Stimulated activated CD4-positive, alpha-beta T cell treated with anti-CD3 and anti-CD28 coated beads, Interleukin-4, amount 100 ng/mL, for 1 hour (primary cell): ENCODE data around the gene LDLRAD3.

ENCODE experiments used
- DNase-seq: peaks from one replicate; pipeline ENCODE4 v3.0.0-alpha.2; 2020

The LDLRAD3 gene

DNA sequence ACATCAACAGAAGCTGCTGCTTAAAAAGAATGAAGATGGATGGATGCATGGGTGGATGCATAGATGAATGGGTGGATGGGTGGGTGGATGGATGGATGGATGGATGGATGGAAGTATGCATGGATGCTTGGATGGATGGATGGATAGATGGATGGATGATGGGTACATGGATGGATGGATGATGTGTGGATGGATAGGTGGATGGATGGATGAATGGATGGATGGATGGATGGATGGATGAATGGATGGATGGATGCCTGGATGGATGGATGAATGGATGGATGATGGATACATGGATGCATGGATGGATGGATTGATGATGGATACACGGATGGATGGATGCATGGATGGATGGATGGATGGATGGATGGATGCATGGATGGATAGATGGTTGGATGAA lies 110.8 kb downstream of the LDLRAD3 start:
- no peak for DNase-seq

DNA sequence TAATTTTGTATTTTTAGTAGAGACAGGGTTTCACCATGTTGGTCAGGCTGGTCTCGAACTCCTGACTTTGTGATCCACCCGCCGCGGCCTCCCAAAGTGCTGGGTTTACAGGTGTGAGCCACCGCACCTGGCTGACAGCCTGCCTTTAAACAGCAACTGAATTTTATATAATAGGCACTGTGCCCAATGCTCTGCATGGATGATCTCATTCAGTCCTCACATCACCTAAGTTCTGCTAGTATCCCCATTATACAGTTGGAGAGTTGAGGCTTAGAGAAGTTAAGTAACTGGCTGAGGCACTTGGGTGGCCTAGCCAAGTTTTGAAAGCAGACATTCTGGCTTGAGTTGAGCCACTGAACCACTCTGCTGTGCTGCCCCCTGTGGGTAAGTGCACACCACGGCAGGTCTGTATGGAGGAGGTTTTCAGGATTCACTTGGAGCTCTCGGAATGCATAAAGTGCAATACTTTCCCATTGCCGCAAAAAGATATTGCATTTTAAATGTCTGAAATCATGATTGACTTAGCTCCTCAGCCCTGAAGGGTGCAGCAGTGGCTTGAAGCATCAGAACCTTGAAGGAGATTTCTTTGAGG lies 112.4 kb downstream of the LDLRAD3 start:
- no peak for DNase-seq

DNA sequence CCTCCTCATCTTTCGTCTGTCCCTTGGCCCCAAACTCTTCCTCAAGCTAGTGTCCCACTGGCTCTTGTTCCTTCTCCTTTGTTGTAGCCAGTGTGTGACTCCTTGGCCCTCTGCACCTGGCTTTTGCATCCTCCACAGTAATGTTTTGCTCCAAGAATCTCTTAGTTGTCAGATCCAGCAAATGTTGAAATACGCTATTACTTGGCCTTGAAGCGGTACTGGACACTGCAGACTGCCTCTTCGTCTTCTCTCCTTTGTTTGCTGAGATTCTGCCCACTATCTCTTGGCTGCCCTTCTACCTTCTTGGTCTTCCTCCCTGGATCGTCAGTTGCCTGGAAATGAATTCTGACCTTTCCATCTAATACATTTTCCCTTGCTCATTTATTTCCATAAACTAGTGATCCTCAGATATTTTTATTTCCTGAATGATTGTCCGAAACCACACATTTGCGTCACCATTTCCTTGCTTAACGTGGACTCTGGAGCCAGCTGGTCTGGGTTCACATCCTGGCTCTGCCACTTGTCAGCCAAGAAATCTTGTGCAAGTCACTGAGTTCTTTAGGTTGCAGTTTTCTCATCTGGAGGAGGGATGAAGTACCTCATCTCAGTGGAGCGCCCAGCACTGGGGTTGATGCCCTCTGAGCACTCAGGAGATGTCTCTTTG lies 113.6 kb downstream of the LDLRAD3 start:
- no peak for DNase-seq

DNA sequence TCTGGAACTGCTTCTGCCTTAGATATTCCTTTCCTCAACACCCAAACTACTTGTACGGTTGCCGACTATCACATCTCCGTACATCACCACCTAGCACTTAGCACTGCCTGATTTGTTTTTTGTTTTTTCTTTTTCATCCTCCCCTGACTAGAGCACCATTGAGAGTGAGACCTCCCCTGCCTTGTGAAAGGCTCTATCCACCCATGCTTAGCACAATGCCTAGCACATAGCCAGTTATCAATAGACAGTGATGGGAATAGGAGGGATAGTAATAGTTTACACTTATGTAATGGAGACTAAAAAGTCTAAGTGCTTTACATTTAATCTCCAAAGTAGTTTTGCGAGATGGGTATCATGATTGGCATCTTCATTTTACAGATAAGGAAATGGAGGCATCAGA lies 115.8 kb downstream of the LDLRAD3 start:
- DNase-seq = no peak

DNA sequence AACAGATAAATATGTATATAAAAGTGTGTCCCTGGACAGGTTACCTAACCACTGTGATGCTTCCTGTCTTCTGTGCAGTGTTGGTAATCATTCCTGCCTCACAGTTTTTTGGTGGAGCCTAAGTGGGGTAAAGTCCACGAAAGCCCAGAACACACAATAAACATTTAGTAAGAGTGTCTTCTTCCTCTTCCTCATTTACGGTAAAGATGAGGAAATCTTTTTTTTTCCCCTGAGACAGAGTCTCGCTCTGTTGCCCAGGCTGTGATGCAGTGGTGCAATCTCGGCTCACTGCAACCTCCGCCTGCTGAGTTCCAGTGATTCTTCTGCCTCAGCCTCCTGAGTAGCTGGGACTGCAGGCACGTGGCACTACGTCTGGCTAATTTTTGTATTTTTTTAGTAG lies 117.1 kb downstream of the LDLRAD3 start:
- DNase-seq = no peak

DNA sequence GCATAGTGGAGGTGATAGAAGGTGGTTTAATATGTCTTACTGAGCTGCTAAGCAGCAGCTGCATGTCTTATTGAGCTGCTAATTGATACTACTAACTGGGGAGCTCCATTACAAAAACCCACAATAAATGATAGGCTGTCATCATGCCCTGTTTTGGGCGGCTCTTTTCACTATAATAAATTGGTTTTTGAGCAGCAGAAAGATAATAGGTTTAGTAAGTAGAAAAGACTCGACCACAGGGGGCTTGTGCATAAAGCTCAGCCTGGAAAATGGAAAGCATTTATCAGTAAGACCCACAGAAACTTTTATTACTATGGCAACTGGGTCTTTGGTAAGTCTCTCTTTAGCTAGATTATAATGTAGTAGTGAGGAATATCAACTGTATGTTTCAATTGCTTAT lies 117.6 kb downstream of the LDLRAD3 start:
- DNase-seq = no peak

DNA sequence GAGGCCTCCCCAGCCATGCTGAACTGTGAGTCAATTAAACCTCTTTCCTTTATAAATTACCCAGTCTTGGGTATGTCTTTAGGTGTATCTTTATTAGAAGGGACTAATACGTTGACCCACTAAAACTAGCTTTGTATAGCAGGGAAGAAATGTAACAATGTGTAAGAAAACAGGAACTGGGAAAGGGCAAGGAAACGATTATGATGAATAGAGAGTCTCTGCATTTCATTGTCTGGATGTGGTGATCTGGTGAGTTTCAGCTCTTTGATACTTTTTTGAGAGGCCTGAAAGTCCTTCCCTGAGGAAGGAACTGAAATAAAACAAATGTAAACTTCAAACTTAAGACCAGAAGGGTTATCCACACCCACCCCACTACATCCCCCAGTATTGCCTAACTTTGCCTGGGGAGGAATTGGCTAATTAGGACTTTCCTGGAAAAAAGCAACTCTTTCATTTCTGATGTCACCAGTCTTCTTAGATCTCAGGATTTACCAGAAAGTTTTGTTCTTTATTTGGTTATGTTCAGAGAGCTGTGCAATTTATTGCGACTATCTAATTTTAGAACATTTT lies 119.0 kb downstream of the LDLRAD3 start:
- DNase-seq = no peak

DNA sequence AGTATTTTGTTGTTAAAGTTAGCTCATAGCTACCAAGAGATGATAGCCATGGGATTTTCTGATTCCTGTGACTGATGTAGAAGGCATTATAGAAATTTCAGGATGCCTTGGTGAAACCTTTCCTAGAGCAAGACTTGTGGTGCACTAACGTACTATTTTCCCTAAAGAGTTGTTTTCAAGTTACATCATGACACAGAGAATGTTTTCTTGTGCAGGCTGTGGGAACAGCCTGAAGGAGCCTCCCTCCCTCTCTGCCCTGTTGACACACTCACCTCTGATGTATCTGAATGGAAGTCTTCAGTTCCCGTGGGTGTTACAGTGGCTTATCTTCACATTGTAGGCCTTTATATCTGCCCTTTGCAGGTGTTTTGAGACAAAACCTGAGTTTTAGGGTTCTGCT lies 121.6 kb downstream of the LDLRAD3 start:
- no peak for DNase-seq

DNA sequence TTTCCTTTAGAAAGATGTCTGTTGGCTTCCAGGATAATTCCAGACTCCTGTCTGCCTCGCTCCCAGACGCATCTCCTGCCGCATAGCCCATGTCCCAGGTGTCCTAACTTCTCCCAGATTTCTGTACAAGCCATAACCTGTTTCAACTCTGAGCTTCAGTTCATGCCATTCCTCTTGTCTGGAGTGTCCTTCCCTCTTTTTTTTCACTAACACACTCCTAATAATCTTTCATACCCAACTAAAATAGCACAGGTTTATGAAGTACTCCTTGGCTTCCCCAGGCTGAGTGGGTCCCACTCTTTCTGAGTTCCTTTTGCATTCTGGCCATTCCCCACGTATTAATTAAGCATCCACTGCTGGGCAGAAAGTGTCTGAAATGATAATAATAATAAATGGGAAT lies 123.0 kb downstream of the LDLRAD3 start:
- DNase-seq = no peak

DNA sequence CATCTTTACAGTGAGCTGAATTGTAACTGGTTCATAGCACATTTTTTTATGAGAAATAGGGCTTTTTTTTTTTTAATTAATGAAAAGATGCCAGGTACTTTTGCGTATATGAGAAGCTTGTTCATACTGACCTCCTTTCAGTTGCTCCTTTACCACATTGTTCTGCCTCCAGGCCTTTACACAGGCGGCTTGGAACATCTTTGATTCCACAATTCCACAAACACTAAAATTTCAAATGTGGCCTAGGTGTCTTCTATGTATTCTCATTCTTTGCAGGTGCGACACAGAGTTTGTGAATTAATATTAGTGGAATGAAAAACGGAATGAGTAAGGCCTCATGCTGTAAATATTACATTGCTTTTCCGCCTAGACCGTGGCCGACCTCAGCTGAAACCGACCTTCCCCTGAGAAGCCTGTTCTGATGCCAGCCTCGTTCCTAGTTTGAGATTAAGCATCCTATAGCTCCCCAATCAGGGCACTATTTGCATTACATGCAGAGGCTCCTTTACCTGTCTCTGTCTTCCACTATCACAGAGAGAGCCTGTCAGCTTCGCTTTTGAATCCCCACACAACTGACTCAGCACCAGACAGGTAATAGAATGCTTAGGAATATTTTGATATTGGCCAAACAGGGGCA lies 125.8 kb downstream of the LDLRAD3 start:
- no peak for DNase-seq

DNA sequence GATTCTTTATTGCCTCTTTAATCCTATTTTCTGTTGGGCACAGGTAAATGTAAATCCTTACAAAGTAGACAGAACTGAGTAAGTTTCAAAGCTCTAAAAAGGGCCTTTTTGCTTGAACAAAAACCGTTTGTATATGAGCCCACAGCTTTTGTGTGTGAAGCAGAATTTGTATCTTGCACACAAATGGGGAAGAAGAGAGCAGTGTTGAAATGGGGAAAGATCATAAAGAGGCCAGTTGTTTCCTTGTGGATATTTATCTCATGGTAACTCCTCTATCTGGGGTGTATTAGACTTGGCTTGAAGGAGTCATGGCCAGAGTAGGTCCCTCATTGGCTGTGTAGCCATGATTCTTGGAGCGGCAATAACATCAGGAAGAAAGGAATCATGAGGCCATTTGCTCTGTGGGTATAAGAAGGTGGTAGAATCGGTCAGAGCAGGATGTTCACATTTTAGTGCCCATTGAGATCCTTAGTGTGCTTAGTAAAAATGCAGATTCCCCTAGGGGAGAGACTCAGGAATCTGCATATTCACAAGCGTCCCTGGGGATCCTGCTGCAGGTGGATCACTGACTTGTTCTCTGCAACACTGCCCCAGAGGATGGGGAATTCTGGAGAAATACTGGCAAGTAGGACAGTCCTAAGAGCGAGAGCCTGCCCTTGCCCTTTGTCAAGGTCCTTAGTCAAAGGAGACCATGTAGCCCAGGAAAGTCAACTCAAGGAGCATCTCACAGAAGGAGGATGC lies 126.5 kb downstream of the LDLRAD3 start:
- no peak for DNase-seq

DNA sequence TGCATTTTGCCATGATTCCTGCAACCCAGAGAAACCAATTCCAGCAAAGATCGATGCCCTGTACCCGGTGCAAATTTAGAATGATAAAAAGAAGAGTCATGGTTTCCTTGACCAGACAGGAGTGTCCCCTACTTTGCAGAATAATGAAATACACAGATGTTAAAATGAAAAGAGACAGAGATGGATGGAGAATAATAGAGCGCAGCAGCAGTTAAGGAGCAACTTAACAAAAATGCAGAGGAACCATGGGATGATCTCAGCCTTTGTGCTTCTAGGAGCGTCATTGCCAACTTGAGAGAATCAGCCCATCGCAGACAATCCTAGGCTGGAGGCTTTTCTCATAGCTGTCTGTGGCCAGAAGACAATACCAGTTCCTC lies 127.1 kb downstream of the LDLRAD3 start:
- DNase-seq = no peak

DNA sequence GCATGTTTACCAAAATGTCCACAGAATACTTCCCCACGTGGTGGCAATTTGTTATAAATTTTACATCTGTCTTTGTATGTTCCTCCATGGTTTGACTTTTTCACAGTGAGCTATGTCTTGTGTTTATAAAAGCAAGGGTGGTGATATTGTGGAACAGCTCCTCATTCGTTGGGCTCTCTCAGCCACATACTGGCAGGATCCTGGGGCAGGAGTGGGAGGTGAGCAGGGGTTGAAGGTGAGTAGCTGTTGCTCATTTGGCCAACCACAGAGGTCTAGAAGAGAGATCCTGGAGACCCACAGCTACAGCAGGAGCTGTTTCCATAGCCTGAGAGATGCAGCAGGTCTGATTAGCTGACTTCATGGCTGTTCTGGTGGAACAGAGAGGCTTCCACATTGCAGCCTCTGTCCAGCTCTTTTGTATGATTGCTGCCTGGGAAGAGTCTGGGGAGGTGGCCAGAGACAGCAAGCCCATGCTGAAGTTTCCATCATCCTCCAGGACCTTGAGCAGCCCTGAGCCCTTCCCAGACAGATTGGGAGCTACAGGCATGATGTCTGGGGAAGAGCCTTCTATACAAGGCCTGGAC lies 128.1 kb downstream of the LDLRAD3 start:
- DNase-seq = no peak

DNA sequence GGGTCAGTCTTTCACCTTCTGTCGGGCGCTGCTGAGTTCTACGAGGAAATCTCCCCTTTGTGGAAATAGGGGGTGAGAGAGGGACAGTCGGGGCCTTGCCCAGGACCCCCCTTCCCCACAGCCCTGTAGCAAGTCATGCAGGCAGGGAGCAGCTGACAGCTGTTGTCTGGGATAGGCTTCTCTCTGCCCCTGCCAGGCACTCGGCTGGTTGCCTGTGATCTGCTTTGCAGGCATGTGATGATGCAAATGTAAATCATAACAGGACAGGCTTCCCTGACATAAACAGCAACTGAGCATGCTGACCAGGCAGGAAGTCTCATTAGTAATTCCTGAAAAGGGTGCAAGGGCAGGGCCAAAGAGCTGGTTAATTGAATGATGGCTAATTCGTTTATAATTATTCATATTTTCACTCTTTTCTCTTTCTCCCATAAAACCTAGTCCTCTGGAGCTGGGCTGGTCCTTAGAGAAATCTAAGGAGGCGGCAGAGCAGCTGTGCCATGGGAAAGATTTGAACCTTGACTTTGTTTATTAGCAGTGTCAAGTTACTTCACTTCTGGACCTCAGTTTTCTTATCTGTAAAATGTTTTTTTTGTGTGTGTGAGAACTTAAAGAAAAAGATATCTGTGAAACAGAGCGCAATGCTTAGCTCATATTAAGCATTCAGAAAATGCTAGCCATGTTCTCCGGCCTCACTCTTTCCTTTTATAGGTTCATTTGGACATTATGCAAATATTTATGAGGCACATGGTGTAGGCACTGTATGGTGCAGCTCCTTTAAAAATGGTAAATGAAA lies 129.7 kb downstream of the LDLRAD3 start:
- no peak for DNase-seq

DNA sequence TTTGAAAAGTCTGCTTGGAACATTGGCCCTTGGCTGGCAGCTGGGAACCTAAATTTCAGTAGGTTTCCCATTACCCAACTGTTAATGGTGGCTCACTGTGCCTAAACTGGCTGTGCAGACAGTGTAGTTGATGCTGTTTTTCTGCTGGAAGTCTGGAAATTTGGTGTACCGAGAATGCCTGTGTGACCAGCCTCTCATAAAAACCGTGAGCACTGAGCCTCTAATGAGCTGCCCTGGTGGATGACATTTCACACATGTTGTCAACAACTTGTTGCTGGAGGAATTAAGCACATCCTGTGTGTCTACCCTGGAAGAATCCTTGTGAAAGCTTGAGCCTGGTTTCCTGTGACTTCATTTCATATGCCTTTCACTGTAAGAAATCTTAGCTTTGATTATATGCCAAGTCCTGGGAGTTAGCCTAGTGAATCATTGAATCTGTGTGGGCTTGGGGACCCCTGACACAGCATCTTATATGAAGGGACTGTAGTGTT lies 131.1 kb downstream of the LDLRAD3 start:
- no peak for DNase-seq

DNA sequence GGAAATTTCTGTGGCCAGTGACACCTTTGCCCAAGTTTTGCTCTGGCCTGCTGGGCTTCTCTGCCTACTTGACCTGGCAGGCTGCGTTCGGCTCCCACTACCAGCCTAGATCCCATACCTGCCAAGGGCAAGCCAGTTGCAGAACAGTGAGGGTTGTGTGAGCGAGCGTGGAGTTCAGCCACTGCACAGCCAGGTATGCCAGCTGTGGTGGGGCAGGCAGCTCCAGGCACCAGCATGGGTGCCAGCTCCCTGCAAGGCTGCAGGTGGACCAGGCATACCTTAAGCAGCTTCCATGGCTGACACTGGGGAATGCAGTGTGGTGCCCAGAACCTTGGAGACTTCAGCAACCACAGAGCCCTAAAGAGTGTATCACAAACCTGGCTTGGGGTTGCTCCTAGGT lies 133.5 kb downstream of the LDLRAD3 start:
- no peak for DNase-seq

DNA sequence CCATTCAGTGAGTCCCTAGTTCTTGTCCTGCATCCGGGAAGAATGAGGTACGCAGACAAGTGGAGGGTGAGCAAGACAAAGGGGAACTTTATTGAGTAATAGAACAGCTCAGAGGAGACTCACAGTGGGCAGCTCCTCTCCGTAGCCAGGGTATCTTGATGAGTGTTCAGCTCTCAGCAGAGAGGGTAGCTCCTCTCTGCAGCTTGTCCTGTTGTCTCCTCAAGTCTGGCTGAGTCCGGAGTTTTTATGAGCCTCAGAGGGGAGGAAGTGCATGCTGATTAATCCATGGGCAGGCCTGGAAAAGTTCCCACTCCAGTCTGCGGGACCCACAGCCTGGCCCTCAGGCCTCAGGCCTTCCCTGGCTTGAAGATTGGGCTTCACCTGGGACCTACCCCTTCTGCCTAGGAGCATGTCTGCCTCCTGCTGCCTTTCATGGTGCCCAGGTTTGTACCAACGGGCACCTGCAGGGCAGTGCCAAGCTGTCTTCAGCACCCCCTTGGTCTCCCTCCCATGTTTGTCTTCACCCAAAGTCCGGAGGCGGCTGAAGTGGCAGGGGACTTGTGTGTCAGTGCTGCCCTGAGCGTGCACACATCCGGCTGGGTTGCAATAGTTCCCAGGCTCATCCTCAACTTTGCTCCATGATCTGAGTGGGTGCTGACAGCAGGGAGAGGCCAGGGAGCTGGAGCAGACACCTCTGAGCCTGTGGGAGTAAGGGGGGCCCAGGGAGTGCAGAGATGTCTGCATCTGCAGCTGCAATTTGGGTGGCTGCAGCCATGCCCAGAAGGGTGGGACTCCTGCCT lies 134.2 kb downstream of the LDLRAD3 start:
- DNase-seq = no peak

DNA sequence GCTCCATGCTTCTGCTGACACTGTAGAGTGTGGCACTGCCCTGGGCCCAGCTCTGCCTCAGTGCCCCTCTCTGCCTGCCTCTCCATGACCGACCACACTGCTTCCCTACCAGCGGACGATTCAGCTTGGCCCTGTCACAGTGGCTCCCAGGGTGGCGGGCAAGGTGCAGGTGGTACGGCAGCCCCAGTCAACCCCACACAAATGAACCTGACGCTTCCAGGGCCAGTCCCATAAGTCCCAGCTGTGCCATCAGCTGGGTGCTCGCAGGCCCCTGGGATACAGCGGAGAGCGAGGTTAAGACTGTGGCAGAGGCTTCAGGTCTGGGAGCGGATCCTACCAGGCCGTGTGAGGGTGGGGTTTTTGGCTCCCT lies 134.8 kb downstream of the LDLRAD3 start:
- no peak for DNase-seq

DNA sequence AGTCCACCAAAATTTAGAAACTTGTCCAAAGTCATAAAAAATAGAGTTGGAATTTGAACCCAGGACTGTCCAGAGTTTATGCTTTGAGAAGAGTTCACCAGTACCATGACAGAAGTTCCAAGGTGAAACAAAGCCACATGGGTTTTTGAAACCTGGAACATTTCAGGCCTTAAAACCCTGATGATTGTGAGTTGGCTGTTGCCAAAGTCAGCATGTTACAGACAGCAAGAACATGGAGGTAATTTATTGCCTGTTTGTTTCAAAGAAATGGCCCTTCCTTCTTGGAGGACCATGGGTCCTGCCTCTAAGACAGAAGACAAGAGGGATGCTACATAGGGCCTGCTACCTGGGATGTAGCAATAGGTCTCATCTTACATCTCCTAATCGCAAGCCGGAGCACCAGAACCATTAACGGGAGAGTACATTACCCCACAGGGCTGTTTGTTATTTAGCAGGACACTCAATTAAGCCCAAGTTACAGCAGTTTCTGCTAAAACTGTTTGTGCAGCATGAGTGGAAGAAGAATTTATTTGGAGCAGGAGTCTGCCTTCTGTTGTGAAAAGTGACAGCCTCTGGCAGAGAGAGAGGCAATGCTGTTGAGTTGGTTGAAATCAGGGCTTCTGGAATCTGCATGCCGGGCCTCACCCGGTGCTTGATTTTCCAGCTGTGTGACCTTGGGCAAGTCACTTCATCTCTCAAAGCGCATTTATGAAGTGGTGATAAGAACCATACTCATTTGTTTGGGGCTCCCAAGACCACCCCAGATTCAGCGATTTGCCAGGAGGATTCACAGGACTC lies 136.2 kb downstream of the LDLRAD3 start:
- DNase-seq = no peak

DNA sequence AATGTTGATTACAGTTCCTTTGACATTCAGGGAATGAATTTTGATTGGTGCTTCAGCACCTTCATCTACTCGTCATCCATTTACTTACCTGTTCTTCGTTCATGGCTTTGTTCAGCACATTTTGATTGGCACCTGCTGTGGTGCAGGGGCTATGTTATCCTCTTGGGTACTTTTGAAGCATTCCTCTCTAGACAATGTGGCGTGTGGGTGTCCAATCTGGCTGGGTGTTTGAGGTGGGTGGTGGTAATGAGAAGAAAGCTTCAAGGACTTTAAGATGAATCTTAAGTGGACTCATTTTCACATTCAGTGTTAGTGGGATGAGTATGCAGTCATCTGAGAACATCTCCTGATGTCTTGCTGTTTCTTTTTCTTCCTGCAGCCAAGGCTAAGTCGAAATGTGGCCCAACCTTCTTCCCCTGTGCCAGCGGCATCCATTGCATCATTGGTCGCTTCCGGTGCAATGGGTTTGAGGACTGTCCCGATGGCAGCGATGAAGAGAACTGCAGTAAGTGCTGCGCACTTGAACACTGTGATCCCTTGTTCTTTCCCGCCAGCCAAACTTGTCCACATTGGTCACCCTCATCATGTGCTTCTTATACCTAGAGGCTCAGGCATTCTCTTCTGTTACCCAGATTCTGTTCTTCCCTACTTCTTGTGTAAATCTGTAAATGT lies 137.5 kb downstream of the LDLRAD3 start:
- no peak for DNase-seq
